ENCODE results near the gene FMO3.
A peak's percentile ranks its signal among the peaks of the same experiment; 100 is the strongest.

The FMO3 gene

GRCh38 chr1:171127099-171127498, 36.4 kb downstream of the FMO3 start:
- DNase-seq (ENCODE audit: insufficient read length, low spot score) = no peak
- FAIRE-seq = no peak

GRCh38 chr1:171127501-171127900, 36.8 kb downstream of the FMO3 start:
- no peak for DNase-seq (ENCODE audit: insufficient read length, low spot score)
- peak; percentile 61 for FAIRE-seq
- TF ChIP-seq CTCF (IDR thresholded peaks at IDR 0.05; ENCODE audit: insufficient read depth, missing control alignments) = no peak

More at GRCh38 chr1:171127099-171127498, 36.4 kb downstream of the FMO3 start:
- no peak for TF ChIP-seq CTCF (IDR thresholded peaks at IDR 0.05; ENCODE audit: insufficient read depth, missing control alignments)

- no peak for TF ChIP-seq CTCF (IDR thresholded peaks at IDR 0.05; ENCODE audit: insufficient read depth, missing control alignments)
- FAIRE-seq (no peak), DNase-seq (ENCODE audit: insufficient read length, low spot score) (no peak)
Observed at GRCh38 chr1:171128463-171128862, 37.8 kb downstream of the FMO3 start.

- TF ChIP-seq CTCF (IDR thresholded peaks at IDR 0.05; ENCODE audit: insufficient read depth, missing control alignments) = no peak
- FAIRE-seq (peak; percentile 92), DNase-seq (ENCODE audit: insufficient read length, low spot score) (no peak)
Observed at GRCh38 chr1:171134204-171134923, 43.7 kb downstream of the FMO3 start.

GRCh38 chr1:171137580-171137979, 46.9 kb downstream of the FMO3 start:
- FAIRE-seq (no peak), DNase-seq (ENCODE audit: insufficient read length, low spot score) (no peak)
- TF ChIP-seq CTCF (IDR thresholded peaks at IDR 0.05; ENCODE audit: insufficient read depth, missing control alignments) = no peak

GRCh38 chr1:171138980-171139379, 48.3 kb downstream of the FMO3 start:
- FAIRE-seq (peak; percentile 35), DNase-seq (ENCODE audit: insufficient read length, low spot score) (no peak)
- no peak for TF ChIP-seq CTCF (IDR thresholded peaks at IDR 0.05; ENCODE audit: insufficient read depth, missing control alignments)

GRCh38 chr1:171139890-171140289, 49.2 kb downstream of the FMO3 start:
- DNase-seq (ENCODE audit: insufficient read length, low spot score) (no peak), FAIRE-seq (no peak)
- TF ChIP-seq CTCF (IDR thresholded peaks at IDR 0.05; ENCODE audit: insufficient read depth, missing control alignments) = no peak

Data from D721Med (cell line).